ENCODE results near the gene MAPK11. TPM values are rescaled to one million over a fixed set of nuclear protein-coding genes. Genes with fewer than 3 reads are reported as not detected.

MAPK11 gene
- total and polyA plus RNA-seq, 9 of the 15 experiments (the other 6 are each of a cell fraction or from before 2014, with no cell fraction given): 0.06 to 14.6 (median 5.3) TPM

DNA sequence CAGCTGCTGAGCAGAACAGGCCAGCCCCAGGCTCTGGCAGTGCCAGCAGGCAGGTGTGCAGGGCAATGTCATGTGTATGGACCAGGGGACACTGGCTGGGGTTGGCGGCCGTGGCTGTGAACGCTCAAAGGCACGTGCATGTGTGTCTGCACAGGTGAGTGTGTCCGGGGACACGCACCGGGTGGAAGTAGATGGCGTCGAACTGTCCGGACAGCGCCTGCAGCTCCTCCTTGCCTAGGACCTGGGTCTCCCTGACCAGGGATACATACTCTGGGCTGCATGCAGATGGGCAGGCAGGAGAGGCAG, 20.0 kb downstream of the MAPK11 start:
- POLR2A ChIA-PET: interaction anchor here (1.0 kb wide), 2 partner anchors 17 to 23 kb away, joined by 3 to 5 read pairs; no protein-coding TSS in a partner anchor
- ATAC-seq (no peak), DNase-seq (ENCODE audit: extremely low read depth in 1 of 4, low spot score in 3 of 4) (no peak), FAIRE-seq (no peak)
- H3K36me3 ChIP-seq (ENCODE audit: control insufficient read depth, insufficient read depth, low read length): peaks cover 59% of the 10 kb centered on the region; the same call in 2 of the 3 replicates
- peaks cover 9 to 88% of the 10 kb centered on the region in 2 experiments for H3K4me1 ChIP-seq (replicated peaks in 1 of 2; ENCODE audit: control insufficient read depth in 2 of 2, insufficient read depth in 2 of 2, low read length in 2 of 2)
- H3K9me1 ChIP-seq (ENCODE audit: control insufficient read depth, insufficient read depth, low read length): no peaks in the 10 kb centered on the region
- CTCF ChIA-PET (ENCODE audit: low intra/inter-chr PET ratio): no interaction called here
- no peaks in the 10 kb centered on the region for H4K20me1 ChIP-seq (replicated peaks; ENCODE audit: control insufficient read depth, insufficient read depth, low read length)
- H3K9ac ChIP-seq (ENCODE audit: insufficient read depth in 1 of 2, low read depth in 2 of 2, low read length in 2 of 2): peak overlapping the region; percentile 83 to 98
- peaks cover 29% of the 10 kb centered on the region for H3K79me2 ChIP-seq (ENCODE audit: control insufficient read depth, insufficient read depth, low read length)
- H3K9me3 ChIP-seq (replicated peaks; ENCODE audit: control insufficient read depth, insufficient read depth, low read depth, low read length): no peaks in the 10 kb centered on the region
- peak overlapping the region; percentile 83 for H3K4me2 ChIP-seq (ENCODE audit: insufficient read depth, low read length)
- H2AFZ ChIP-seq (ENCODE audit: low read depth, low read length): no peak overlapping the region
- peak overlapping the region; percentile 62 for H3K4me3 ChIP-seq
- no peaks in the 10 kb centered on the region for H3K27me3 ChIP-seq (ENCODE audit: control insufficient read depth in 2 of 2, insufficient read depth in 2 of 2, low read length in 2 of 2)
- no TSS peak for BruUV-seq (replicated peaks)
- in situ Hi-C loops (cut with MboI) (no loop called here), intact Hi-C loops (cut with micrococcal nuclease) (no loop called here)
- peak overlapping the region; percentile 83; the same call in 2 of the 3 replicates for H3K27ac ChIP-seq (ENCODE audit: extremely low read depth, low read depth, low read length)
- WGBS (ENCODE audit: insufficient coverage, low coverage, missing lambda C conversion rate): 59% methylated on average over 9 of the region's 11 CpGs
- no peak for TF ChIP-seq CTBP1 (IDR thresholded peaks at IDR 0.05; ENCODE audit: borderline replicate concordance)
- TF ChIP-seq, protein P1, sequence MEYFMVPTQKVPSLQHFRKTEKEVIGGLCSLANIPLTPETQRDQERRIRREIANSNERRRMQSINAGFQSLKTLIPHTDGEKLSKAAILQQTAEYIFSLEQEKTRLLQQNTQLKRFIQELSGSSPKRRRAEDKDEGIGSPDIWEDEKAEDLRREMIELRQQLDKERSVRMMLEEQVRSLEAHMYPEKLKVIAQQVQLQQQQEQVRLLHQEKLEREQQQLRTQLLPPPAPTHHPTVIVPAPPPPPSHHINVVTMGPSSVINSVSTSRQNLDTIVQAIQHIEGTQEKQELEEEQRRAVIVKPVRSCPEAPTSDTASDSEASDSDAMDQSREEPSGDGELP (CRISPR knock-in tag; IDR thresholded peaks at IDR 0.05; ENCODE audit: borderline replicate concordance): 0 out of 2 replicates have a peak, but pooled peaks have one; percentile 5
- TF ChIP-seq POLR2G (IDR thresholded peaks at IDR 0.05; ENCODE audit: low read depth, low read length): peak; percentile 71
- no peak for TF ChIP-seq GTF2E2 (tag; IDR thresholded peaks at IDR 0.05)
- TF ChIP-seq, protein P2, sequence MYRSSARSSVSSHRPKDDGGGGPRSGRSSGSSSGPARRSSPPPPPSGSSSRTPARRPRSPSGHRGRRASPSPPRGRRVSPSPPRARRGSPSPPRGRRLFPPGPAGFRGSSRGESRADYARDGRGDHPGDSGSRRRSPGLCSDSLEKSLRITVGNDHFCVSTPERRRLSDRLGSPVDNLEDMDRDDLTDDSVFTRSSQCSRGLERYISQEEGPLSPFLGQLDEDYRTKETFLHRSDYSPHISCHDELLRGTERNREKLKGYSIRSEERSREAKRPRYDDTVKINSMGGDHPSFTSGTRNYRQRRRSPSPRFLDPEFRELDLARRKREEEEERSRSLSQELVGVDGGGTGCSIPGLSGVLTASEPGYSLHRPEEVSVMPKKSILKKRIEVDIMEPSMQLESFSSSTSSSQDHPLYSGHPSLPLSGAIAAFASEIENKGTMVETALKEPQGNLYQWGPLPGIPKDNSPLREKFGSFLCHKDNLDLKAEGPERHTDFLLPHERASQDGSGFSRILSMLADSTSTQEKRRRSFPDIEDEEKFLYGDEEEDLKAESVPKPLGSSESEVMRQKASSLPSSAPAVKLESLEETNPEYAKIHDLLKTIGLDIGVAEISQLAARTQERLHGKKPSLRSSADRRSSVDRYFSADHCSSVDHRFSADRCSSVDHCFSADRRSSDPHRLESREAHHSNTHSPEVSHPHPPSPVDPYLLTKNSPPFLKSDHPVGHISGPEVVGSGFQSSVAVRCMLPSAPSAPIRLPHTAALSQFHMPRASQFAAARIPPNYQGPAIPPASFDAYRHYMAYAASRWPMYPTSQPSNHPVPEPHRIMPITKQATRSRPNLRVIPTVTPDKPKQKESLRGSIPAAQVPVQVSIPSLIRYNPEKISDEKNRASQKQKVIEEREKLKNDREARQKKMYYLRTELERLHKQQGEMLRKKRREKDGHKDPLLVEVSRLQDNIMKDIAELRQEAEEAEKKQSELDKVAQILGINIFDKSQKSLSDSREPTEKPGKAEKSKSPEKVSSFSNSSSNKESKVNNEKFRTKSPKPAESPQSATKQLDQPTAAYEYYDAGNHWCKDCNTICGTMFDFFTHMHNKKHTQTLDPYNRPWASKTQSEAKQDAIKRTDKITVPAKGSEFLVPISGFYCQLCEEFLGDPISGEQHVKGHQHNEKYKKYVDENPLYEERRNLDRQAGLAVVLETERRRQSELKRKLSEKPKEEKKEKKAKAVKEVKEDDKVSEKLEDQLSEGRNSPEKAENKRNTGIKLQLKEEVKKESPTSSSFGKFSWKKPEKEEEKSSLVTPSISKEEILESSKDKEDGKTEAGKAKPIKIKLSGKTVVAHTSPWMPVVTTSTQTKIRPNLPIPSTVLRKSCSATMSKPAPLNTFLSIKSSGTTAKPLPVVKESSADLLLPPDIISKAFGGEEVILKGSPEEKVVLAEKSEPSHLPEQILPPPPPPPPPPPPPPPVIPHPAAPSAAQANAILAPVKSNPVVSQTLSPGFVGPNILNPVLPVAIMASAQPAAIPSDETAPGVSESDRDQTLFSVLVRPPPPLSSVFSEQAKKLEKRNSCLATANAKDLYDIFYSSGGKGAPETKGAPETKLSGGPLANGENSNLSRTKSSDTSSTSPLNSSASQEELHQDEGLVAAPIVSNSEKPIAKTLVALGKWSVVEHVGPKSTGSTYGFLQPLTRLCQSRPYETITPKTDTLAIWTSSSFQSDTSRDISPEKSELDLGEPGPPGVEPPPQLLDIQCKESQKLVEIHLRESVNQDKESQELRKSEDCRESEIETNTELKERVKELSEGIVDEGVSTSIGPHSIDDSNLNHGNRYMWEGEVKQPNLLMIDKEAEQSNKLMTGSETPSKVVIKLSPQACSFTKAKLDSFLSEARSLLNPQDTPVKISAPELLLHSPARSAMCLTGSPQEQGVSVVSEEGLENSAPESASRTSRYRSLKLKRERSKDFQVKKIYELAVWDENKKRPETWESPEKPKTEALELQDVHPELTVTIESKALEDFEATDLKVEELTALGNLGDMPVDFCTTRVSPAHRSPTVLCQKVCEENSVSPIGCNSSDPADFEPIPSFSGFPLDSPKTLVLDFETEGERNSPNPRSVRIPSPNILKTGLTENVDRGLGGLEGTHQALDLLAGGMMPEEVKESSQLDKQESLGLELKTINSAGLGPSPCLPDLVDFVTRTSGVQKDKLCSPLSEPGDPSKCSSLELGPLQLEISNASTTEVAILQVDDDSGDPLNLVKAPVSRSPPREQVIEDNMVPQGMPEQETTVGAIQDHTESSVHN (IDR thresholded peaks at IDR 0.05; ENCODE audit: borderline replicate concordance in 1 of 2, low read depth in 1 of 2): no peak
- TF ChIP-seq, protein P3, sequence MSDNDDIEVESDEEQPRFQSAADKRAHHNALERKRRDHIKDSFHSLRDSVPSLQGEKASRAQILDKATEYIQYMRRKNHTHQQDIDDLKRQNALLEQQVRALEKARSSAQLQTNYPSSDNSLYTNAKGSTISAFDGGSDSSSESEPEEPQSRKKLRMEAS (CRISPR knock-in tag; IDR thresholded peaks at IDR 0.05): 0 out of 2 replicates have a peak, but pooled peaks have one; percentile 22

Data from K562 (cell line).